SKM-1 treated with dmso at 0.1 percent for 144 hours (cell line): ENCODE data around the gene ACER2.
"Not testable (repeated sequence)": the region's sequence is repeated elsewhere in the genome, so short reads cannot be mapped to it uniquely, and the experiment has no call there.

Source experiments
- DNase-seq: peaks from one replicate; lab custom pipeline; 2025; ENCODE audit not compliant: unreplicated experiment; lab: John Stamatoyannopoulos, UW

Gene ACER2

GRCh38 chr9:19408316-19408692 is 505 bp upstream of the ACER2 start:
- no peak for DNase-seq

GRCh38 chr9:19409401-19410194 is 789 bp downstream of the ACER2 start:
- DNase-seq: no peak

GRCh38 chr9:19410195-19410503 is 1.3 kb downstream of the ACER2 start:
- no peak for DNase-seq

GRCh38 chr9:19410594-19410993 is 1.8 kb downstream of the ACER2 start:
- no peak for DNase-seq

GRCh38 chr9:19411316-19411715 is 2.5 kb downstream of the ACER2 start:
- DNase-seq: no peak

GRCh38 chr9:19413456-19413855 is 4.6 kb downstream of the ACER2 start:
- not testable (repeated sequence) for DNase-seq

- no peak for DNase-seq
Observed at GRCh38 chr9:19416143-19416542, 7.3 kb downstream of the ACER2 start.

- no peak for DNase-seq
Observed at GRCh38 chr9:19420877-19421276, 12.1 kb downstream of the ACER2 start.

- no peak for DNase-seq
Observed at GRCh38 chr9:19423163-19423562, 14.4 kb downstream of the ACER2 start.

- no peak for DNase-seq
Observed at GRCh38 chr9:19424176-19424779, 15.5 kb downstream of the ACER2 start.

- no peak for DNase-seq
Observed at GRCh38 chr9:19429595-19429994, 20.8 kb downstream of the ACER2 start.

GRCh38 chr9:19430201-19430760 is 21.5 kb downstream of the ACER2 start:
- no peak for DNase-seq

GRCh38 chr9:19431361-19432171 is 22.8 kb downstream of the ACER2 start:
- DNase-seq: no peak

- no peak for DNase-seq
Observed at GRCh38 chr9:19432473-19432872, 23.7 kb downstream of the ACER2 start.

GRCh38 chr9:19433729-19434128 is 24.9 kb downstream of the ACER2 start:
- not testable (repeated sequence) for DNase-seq

- DNase-seq: no peak
Observed at GRCh38 chr9:19440376-19440775, 31.6 kb downstream of the ACER2 start.

- no peak for DNase-seq
Observed at GRCh38 chr9:19440823-19441580, 32.2 kb downstream of the ACER2 start.

- no peak for DNase-seq
Observed at GRCh38 chr9:19441730-19442129, 32.9 kb downstream of the ACER2 start.

- no peak for DNase-seq
Observed at GRCh38 chr9:19442240-19442639, 33.4 kb downstream of the ACER2 start.

- DNase-seq: no peak
Observed at GRCh38 chr9:19445452-19445851, 36.6 kb downstream of the ACER2 start.

- DNase-seq: no peak
Observed at GRCh38 chr9:19446361-19446861, 37.6 kb downstream of the ACER2 start.
